ENCODE results near the gene DCAF5.
A peak's percentile ranks its signal among the peaks of the same experiment; 100 is the strongest.

DNA sequence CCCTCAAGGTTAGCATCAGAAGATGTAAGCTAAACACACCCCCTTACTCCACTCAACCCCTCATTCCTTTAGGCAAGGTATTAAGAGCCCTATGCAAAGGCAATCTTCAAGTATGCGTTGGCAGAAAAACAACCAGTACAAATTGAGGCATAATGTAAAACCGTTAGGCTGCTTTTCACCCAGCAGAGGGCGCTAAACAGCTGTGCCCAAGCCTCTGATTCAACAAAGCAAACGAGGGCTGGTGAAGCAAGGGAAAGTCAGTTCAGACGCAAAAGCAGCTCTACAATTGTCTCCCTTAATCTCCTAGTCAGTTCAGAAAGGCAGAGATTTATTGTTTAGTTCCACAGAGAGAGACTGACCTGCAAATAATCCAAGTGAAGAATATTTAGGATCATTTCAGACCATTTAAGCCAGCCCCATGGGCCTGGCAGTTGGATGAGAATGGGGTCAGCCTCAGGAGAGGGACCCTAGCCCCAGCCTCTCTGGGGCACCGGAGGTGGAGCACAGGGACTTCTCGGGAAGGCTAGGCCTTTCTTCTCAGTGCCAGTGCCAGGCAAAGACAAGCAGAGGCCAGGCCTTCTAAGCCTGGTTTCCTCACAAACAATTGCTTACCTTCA is 23.5 kb downstream of the DCAF5 start:
- TF ChIP-seq, protein P1, sequence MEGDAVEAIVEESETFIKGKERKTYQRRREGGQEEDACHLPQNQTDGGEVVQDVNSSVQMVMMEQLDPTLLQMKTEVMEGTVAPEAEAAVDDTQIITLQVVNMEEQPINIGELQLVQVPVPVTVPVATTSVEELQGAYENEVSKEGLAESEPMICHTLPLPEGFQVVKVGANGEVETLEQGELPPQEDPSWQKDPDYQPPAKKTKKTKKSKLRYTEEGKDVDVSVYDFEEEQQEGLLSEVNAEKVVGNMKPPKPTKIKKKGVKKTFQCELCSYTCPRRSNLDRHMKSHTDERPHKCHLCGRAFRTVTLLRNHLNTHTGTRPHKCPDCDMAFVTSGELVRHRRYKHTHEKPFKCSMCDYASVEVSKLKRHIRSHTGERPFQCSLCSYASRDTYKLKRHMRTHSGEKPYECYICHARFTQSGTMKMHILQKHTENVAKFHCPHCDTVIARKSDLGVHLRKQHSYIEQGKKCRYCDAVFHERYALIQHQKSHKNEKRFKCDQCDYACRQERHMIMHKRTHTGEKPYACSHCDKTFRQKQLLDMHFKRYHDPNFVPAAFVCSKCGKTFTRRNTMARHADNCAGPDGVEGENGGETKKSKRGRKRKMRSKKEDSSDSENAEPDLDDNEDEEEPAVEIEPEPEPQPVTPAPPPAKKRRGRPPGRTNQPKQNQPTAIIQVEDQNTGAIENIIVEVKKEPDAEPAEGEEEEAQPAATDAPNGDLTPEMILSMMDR (IDR thresholded peaks at IDR 0.05): peak; percentile 73 to 94 (median 85)
- no peak for TF ChIP-seq POLR2A (IDR thresholded peaks at IDR 0.05)

All from tibial nerve (tissue), 3 donors.